GM21447 (cell line): ENCODE data around the gene BCL2.

Experiments
- ATAC-seq: cut with Tn5 transposase; IDR thresholded peaks from one replicate; pipeline ENCODE4 v1.9.1; 2021; ENCODE audit not compliant: unreplicated experiment

Gene BCL2

DNA sequence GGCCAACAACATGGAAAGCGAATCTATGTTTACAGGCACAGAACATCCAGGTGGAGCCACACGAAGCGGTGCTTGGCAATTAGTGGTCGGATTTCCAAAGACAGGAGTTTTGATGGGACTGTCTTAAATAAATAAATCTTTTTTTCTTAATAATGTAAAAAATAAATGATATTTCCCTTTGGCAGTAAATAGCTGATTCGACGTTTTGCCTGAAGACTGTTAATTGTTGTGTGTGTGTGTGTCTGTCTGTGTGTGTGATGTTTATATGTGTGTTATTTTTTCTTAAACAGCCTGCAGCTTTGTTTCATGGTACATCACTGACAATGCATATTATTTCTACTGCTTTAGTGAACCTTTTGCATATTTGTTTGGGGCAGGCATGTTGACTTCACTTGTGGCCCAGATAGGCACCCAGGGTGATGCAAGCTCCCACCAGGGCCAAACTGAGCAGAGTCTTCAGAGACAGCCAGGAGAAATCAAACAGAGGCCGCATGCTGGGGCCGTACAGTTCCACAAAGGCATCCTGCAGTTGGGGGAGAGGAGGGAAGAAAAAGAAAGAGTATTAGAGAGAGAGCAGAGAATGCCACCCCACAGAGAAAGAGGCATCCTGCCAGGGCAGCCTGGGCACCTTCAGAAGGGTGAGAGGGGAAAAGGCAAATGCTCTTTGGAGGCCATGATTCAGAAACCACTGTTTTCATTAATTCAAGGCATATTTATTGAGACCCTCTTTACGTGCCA lies 191.2 kb downstream of the BCL2 start:
- no peak for ATAC-seq

DNA sequence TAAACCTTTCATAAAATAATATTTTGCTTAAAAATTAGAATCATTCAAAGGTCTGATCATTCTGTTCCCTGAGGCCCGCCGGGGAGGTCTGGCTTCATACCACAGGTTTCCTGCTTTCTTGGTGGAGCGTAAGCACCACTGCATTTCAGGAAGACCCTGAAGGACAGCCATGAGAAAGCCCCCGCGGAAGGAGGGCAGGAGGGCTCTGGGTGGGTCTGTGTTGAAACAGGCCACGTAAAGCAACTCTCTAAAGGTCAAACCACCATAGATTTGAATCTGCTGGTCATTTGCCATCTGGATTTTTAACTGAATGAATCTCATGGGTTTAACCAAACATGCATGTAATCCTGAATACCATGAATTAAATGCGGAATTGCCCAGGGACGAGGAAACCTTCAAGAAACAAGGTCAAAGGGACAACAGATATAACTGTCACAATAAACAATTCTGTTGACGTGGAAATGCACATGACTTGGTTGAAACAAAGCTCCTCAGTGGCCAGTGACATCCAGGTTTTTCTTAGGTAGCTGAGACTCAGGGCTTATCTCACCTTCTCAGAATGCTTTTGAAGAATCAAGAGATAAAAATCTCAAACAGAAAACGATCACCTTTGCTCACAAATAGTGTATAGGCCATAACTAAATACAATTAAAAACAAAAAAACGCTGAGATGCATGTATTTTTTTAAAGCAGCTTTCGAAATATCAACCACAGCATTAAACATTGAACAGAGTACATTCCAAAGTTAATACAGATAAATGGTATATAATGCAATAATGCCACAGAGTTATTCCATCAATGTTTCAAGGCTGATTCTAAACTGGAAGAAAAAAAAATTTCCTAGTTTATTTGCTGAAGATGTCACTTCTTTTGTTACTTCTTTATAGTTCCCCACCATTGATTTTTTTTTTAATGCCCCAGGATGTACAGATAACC lies 193.2 kb downstream of the BCL2 start:
- ATAC-seq: no peak

DNA sequence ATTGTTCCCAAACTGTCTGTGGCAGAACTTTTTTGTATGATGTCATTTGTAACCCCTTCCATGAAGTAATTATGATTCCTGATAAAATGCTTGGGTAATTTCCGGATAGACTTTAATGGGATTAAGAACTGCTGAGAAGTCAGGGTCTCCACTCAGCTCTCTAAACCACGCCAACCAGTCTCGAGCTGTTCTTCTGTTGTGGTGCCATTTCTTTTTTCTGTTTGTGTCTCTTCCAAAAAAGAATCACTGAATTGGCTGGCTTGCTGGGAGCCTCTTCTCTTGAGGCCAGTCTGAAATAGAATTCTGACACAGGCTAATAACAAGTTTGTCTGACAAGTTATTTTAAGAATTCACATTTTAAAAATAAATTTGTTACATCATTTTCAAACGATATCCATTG lies 198.9 kb downstream of the BCL2 start:
- no peak for ATAC-seq

DNA sequence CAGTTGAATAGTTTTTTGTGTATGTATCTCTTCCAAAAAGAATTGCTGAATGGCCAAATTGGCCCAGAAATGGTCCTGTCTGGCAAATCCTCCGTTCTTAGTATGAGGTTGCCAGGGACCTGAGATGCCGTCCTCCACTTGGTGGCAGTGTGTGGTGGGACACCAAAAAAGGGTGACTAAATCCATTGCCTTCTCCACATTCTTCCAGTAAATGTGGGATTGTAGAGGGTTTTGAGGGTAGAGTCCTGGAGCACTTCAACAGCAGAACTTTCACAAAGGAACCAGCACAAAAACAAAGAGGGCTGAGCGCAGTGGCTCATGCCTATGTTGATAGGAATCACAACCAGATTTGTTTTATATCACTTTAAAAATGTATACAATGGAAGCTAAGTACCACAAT lies 199.9 kb downstream of the BCL2 start:
- no peak for ATAC-seq

DNA sequence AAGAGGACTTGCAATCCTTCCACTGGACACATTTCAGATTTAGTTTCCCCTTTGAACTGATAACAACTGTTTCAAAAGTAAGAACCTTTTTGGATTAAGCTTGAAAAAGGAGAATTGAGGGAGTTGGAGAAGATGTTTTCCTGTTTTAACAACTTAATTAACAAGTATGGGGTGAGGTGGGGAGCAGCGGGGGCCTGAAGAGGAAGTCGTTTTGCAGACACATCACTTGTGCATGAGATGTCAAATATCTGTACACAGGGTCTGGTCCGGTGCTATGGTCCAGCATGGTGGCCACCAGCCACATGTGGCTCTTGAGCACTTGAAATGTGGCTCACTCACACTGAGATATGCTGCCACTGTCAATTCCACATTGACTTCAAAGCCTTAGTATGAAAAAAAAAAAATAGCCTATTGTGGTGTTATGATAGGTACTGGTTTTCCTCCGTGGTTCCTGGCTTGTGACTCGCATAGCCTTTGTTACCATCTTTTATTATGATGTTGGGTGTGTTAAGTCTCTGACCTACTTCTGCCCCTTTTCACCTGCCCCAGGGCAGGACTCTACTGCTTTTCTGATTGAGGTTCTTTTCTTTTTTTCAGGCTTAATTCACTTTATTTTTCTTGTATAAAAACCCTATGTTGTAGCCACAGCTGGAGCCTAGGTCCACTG lies 205.5 kb downstream of the BCL2 start:
- no peak for ATAC-seq

DNA sequence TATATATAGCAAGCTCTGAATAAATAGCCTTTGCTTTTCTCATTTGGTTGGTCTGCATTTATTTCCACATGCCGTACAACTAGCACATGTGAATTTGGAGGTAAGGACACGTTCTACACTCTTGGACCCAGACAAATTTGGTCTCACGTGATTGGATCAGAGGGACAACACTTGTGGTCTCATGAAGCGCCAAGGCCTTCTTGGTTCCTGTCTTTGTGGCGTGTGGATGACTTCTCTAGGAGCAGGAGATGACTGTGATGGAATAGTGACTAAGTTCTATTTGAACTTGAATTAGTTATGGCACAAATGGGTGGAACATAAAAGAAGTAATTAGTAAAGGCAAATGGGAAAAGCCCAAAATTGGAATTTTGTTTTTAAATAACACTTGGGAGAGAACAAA lies 206.9 kb downstream of the BCL2 start:
- no peak for ATAC-seq

DNA sequence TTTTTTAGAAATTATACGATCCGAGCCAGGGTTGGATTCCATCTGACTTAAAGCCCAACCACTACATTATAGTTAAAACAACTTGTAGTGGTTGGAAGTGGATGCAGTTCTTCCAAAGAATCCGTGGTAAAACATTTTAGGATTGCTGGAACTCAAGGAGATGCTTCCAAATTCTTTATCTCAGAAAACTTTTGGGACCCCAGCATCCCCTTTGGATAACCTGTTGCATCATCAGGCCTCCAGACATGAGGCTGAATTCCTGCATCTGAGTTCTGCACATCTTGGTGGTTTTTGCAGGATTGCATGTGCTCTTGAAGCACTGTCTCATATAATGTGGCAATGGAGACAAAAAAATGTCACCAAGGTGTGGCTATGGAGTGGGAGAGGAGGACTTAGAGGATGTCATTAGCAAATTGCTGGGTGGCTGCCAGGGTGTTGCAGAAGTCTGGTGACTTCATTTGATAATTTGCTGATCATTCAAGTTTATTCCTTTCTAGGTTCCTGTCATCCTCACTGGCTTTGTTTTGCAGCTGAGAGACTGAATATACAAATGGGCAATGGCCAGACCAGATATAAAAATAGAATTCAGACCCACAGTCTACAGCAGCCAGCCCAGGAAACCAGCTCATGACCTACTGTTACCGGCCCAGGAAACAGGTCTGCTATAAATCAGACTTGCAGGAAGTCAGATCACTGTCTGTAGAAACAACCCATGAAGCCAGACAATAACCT lies 207.7 kb downstream of the BCL2 start:
- peak; percentile 61 for ATAC-seq

DNA sequence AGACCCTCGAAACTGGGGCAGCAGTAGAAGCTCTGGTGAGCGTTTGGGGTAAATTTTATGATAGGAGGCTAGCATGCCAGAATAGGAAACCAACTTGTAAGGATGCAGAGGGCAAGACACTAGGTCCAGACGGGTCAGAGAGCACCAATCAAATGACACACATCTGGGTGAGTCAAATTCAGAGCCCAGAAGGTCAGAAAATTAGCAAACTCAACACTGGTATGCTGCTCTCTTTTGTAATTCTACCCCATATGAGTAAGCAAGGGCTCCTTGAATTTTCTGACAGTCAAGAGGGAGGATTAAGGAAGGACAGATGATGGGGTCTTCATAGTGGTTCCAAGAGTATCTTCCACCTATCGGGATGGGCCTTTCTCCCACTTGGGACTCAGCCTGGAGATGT lies 209.8 kb downstream of the BCL2 start:
- ATAC-seq: no peak

DNA sequence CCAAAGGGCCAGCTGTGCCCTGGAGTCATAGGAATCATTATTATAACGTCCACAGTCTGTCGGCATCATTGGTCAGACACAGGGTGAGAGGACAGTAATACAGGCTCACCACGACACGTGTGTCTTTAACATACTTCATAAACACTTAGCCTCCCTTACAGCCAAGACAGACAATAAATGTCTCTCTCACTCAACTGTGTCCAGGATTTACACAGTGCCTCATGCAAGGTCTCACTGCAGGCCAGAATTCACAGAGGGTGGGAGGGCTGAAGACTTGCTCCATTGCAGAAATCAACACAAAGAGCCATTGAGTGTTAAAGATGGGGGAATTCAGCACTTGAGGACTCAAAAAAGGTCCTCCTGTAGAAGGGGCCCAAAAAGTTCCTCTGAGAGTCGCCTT lies 210.5 kb downstream of the BCL2 start:
- no peak for ATAC-seq

DNA sequence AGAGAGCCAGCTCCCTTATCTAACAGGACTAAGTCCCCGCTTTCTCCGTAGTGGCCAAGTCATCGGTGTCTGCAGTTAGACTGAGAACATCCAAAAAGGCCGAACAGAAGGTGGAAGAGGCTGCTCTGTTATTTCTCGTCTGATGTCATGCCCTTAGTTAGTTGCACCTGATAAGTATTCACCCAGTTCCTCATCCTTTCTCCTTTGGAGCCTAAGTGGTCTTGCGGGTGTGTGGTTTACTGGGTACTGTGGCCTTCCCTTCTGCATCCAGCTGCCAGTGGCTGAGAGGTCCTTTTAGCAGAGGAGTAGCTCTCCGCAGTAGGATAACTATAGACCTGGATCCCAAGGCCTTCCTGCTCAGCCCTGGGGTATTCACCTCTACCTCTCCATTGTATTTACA lies 211.6 kb downstream of the BCL2 start:
- ATAC-seq: no peak

DNA sequence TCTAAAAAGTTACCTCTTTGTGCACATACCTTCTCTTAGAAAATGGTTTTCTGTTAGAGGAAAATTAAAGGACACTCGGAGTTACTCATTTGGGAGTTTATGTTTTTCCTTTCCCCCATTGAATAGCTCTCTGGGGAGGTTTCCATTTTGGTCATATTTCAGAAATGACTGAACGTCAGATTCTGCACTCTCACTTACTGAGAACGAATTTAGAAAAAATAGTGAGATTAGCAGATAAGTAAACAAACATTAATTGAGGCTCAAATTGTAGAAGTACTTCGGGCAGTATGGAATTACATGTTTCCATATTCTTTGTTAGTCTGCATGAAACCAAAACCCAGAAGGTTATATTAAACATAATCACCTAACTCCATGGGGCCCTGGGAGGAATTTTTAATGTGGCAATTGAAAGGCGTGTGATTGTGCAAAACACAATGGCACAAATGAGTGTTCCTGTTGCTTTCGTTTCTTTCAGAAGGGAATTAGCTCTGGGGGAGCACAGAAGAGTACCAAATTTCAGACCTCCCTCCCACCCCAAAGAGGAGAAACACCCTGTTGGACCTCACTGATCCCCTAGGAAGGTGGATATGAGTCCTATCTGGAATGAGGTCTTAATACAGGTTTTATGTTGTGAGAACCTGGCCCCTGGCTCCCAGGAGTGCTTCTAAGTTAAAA lies 212.3 kb downstream of the BCL2 start:
- ATAC-seq: peak; percentile 43

DNA sequence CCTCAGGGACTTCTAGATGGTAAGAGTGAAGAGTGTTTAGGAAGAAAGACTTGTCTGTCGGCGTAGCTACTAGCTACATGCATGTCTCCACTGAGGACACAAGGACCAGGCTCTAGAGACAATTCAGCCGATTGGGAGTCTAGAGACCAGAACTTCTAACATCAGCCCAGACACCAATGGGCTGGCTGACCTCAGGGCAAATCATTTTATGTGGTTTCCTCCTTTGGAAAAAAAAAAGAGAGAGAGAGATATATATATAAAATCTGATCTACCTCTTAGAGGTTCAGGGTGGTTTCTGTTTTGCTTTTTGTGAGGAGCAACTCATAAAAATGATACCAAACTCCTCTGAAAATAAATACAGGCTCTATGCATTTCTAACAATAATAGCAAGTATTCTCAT lies 212.8 kb downstream of the BCL2 start:
- peak; percentile 40 for ATAC-seq

DNA sequence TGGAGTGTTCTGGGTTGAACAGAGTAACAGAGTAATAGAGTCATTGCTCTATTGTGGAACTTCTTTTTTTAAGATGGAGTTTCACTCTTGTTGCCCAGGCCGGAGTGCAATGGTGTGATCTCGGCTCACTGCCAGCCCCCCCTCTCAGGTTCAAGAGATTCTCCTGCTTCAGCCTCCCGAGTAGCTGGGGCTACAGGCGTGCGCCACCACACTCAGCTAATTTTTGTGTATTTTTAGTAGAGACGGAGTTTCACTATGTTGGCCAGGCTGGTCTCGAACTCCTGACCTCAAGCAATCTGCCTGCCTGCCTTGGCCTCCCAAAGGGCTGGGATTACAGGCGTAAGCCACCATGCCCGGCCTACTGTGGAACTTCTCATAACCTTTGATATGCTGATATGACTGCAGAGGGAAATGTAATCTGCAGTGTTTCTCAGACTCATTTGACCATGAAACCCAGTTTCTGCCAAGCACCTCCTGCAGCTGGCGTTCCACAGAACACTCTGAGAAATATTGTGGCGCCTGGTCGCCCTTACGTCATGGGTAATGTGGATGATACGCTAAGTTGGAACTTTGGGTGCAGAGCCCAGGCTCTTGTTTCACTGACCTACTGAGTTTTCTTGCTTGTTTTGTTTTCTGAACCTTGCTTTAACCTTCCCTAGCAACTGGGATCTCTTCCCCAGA lies 213.8 kb downstream of the BCL2 start:
- ATAC-seq: peak; percentile 68

DNA sequence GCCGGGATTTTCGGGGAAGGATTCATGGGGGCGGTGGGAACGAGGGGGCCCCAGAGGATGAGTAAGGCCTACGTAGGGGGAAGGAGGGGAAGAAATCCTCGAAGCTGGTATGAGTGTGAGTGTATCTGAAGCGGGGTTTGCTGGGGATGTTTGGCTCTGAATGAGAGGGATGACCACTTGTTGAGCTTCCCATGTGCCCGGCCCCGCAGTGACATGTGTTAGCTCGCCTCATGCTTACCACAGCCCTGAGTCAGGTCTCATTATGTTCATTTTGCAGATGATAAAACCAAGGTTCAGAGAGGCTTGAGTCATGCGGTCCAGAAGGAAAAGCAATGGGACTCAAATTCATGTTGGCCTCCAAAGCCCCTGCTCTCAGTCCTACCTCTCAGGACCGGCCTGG lies 214.7 kb downstream of the BCL2 start:
- ATAC-seq: no peak

DNA sequence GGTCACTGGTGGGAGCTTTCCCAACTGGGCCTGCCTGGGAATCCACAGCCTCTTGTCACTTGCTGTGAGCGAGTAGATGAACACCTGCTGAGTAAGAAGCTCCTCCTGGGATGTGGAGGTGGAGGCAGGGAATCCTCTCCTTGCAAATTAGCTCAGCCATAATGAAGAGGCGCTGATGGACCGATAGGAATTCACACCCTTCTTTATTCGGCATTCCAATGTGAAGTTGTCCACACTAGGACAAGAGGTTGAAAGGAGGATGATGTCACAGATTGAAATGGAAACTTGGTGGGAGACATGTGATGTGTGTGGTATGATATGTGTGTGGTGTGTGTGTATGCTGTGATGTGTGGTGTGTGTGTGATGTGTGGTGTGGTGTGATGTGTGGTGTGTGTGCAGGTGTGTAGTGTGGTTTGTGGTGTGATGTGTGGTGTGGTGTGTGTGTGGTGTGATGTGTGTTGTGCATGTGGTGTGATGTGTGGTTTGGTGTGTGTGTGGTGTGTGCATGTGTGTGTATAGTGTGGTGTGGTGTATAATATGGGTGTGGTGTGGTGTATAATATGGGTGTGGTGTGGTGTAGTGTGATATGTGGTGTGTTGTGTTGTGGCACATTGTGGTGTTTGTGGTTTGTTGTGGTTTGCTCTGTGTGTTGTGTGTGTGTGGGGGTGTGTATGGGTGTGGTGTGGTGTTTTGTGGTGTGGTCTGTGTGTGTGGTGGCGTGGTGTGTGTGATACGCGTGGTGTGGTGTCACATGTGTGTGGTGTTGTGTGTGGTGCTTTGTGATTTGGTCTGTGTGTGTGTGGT lies 216.4 kb downstream of the BCL2 start:
- ATAC-seq: no peak

DNA sequence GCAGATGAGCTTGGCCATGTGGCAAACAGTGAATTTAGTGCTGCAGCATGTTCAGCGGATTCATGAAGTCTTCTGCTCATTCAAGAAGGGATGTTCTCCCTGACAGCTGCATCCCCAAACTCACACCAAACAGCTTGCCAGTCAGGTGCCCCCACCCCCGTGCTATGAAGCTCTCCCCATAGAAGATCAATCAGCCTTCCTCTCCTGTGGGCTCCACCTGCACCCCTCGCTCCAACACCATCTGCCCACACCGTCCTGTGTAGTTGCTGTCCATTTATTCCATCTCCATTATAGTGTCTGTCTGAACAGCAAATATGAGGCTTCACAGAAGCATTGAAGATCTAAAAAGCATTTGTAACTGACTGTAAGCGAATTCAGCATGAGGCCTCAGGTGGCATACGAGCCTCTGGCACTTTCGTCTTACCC lies 218.9 kb downstream of the BCL2 start:
- no peak for ATAC-seq

DNA sequence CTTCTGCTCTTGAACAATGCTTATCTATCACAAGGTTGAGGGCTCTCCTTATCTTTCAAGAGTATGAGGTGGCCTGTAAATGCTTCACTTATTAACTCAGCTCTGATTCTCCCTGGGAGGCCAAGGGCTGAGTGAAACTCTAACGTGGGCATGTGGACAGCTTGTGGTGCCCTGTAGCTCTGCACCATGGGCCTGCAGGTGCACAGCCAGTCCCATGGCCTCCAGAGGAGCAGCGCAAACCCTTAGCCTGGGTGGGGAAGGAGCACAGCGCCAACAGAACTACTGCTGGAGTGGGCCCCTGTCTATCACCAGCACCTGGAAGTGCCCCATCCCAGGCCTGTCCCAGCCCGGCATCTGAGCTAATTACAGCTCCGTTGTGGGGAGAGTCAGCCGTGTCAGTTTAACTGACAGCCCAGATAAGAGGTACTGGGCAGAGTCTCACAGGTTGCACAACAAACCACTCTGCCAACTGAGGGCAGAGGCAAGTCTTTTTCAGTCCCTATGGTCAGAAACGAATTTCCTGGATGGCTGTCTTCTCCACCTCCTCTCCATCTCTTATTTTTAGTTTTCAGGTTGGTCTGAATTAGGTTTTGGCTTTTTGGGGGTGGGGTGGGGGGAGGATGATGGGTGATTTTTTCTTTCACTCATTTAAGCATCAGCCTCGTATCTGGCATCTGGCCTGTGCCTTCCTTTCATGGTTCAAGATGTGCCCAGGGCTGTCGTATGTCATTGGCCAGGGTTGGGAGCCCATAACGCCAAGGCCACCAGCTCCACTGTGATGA lies 219.5 kb downstream of the BCL2 start:
- peak; percentile 67 for ATAC-seq

DNA sequence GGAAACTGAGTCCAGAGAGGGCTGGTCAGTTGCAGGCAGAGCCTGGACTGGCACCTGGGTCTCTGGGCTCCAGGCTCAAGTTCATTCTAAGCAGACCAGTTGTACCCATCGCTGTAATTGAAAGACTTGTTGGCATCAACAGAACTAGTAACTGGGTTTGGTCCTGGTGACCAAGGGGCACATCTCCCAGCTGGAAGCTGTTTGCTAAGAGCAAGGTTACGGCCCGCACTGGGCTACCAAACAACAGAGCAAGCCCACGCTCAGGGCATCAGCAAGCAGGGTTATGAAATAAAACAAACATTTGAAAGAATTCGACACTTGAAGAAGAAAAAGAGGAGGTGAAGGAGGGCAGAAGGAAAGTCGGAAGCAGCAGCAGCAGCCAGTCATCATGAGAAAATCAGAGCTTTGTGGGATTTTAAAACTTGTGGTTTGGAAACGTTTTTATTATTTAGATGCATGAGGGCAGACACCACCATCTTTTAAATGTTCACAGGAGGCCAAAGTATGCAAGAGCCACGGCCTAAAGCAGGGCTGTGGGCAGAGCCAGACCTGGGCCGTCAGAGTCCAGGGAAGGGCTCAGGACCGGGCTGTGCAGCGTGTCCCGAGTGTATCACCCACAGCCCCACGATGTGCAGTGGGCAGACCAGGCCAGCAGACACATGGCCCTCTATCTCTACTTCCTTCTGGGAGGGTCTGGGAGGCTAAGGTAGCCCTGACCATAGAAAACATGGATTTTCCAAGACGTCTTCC lies 220.3 kb downstream of the BCL2 start:
- ATAC-seq: no peak
